Measurements from ENCODE around the gene CFAP46. TPM values are rescaled to one million over a fixed set of nuclear protein-coding genes. Genes with fewer than 3 reads are reported as not detected.

The CFAP46 gene
- total and polyA plus RNA-seq, 9 of the 15 experiments (the other 6 are each of a cell fraction or from before 2014, with no cell fraction given) = not detected

- no peak overlapping the region for H3K9ac ChIP-seq (ENCODE audit: insufficient read depth in 1 of 2, low read depth in 2 of 2, low read length in 2 of 2)
- in situ Hi-C loops (cut with MboI) = no loop called here
- FAIRE-seq (no peak), ATAC-seq (no peak), DNase-seq (ENCODE audit: extremely low read depth in 1 of 4, low spot score in 3 of 4) (no peak)
- no peaks in the 10 kb centered on the region for H3K9me3 ChIP-seq (replicated peaks; ENCODE audit: control insufficient read depth, insufficient read depth, low read depth, low read length)
- H3K9me1 ChIP-seq (ENCODE audit: control insufficient read depth, insufficient read depth, low read length) = no peaks in the 10 kb centered on the region
- H3K36me3 ChIP-seq (ENCODE audit: control insufficient read depth, insufficient read depth, low read length) = no peaks in the 10 kb centered on the region
- H3K4me1 ChIP-seq (replicated peaks in 1 of 2; ENCODE audit: control insufficient read depth in 2 of 2, insufficient read depth in 2 of 2, low read length in 2 of 2) = peaks cover 0 to 16% of the 10 kb centered on the region in 2 experiments; a peak in 1 of 5 replicates
- intact Hi-C loops (cut with micrococcal nuclease) = no loop called here
- no peak overlapping the region for H3K4me3 ChIP-seq
- ChIA-PET POLR2A (interaction anchor here (0.7 kb wide), 1 partner anchor 63 kb away, joined by 3 read pairs; no protein-coding TSS in a partner anchor), CTCF (ENCODE audit: low intra/inter-chr PET ratio) (no interaction called here)
- no peak overlapping the region for H2AFZ ChIP-seq (ENCODE audit: low read depth, low read length)
- no peak overlapping the region for H3K27ac ChIP-seq (ENCODE audit: extremely low read depth, low read depth, low read length)
- H3K4me2 ChIP-seq (ENCODE audit: insufficient read depth, low read length) = no peak overlapping the region
- no peaks in the 10 kb centered on the region for H4K20me1 ChIP-seq (replicated peaks; ENCODE audit: control insufficient read depth, insufficient read depth, low read length)
- 9% methylated on average over 4 of the region's 16 CpGs for WGBS (ENCODE audit: insufficient coverage, low coverage, missing lambda C conversion rate)
- BruUV-seq (replicated peaks) = no TSS peak
- peaks cover 13 to 40% of the 10 kb centered on the region in 2 experiments; a peak in 3 of 5 replicates for H3K27me3 ChIP-seq (ENCODE audit: control insufficient read depth in 2 of 2, insufficient read depth in 2 of 2, low read length in 2 of 2)
- H3K79me2 ChIP-seq (ENCODE audit: control insufficient read depth, insufficient read depth, low read length) = no peaks in the 10 kb centered on the region
- TF ChIP-seq SREBF2 (CRISPR knock-in tag; IDR thresholded peaks at IDR 0.05) = no peak
- no peak for TF ChIP-seq DNMT1 (IDR thresholded peaks at IDR 0.05)
- TF ChIP-seq DIDO1 (tag; IDR thresholded peaks at IDR 0.05; ENCODE audit: low read depth) = no peak
- TF ChIP-seq KHSRP (IDR thresholded peaks at IDR 0.05) = no peak
- no peak for TF ChIP-seq ZBTB9 (CRISPR knock-in tag; IDR thresholded peaks at IDR 0.05)
- no peak for TF ChIP-seq E2F8 (IDR thresholded peaks at IDR 0.05; ENCODE audit: low read depth, partially characterized antibody)
Measured at GRCh38 chr10:132814469-132814856, 127.9 kb downstream of the CFAP46 start.
